Prostate gland (tissue), 2 donors: ENCODE data around the gene CORO2B.

ENCODE experiments used
- CTCF ChIP-seq, 4 experiments: fragments of 200-600 bp in 2 of 4; fragments of 450-650 bp in 2 of 4; sonication (generic) in 2 of 4; IDR thresholded peaks; 1 replicate in 3 of 4; 2 replicates in 1 of 4; pipeline ENCODE4 v1.5.1; 2016 to 2019; ENCODE audit warnings: antibody characterized with exemption in 4 of 4, mild to moderate bottlenecking in 2 of 4, moderate library complexity in 2 of 4
- POLR2A ChIP-seq: fragments of 450-650 bp; IDR thresholded peaks from one replicate; pipeline ENCODE4 v1.6.1; 2016; ENCODE audit warnings: antibody characterized with exemption, mild to moderate bottlenecking

- TF ChIP-seq CTCF (IDR thresholded peaks at IDR 0.05) (no peak), POLR2A (no peak)
Observed at GRCh38 chr15:68612979-68613740, 34.4 kb downstream of the CORO2B start.
